Ovary (tissue), 9 donors: ENCODE measurements around the gene FPR1. TPM values are rescaled to one million over a fixed set of nuclear protein-coding genes. Genes with fewer than 3 reads are reported as not detected.

Experiments
- DNase-seq, 5 donors: peaks; one replicate each; pipeline ENCODE4 v3.0.0-alpha.2; 2019 to 2020
- H3K27ac ChIP-seq, 2 donors: fragments of 200-600 bp; one replicate each; pipeline versions ENCODE4 v1.5.1 to v1.8.0; 2019 to 2022
- H3K27me3 ChIP-seq: fragments of 200-600 bp; one replicate; pipeline ENCODE4 v1.8.0; 2022
- H3K36me3 ChIP-seq: fragments of 200-600 bp; sonication (generic); one replicate; pipeline ENCODE4 v1.5.1; 2019
- H3K4me1 ChIP-seq: one replicate; pipeline ENCODE4 v1.8.1; 2013; ENCODE audit warnings: mild to moderate bottlenecking, moderate library complexity; ENCODE audit not compliant: insufficient read depth
- H3K4me3 ChIP-seq: fragments of 200-600 bp; sonication (generic); one replicate; pipeline ENCODE4 v1.5.1; 2017
- H3K9me3 ChIP-seq, 2 donors: fragments of 200-600 bp in 1 of 2; sonication (generic) in 1 of 2; one replicate each; pipeline versions ENCODE4 v1.5.1 to v1.8.1; 2013 to 2019; ENCODE audit warnings: mild to moderate bottlenecking in 1 of 2, moderate library complexity in 1 of 2
- EP300 ChIP-seq: sonication (generic); formaldehyde crosslinking; IDR thresholded peaks from one replicate; pipeline ENCODE4 v1.6.1; 2017; ENCODE audit warnings: antibody characterized with exemption
- POLR2A ChIP-seq: fragments of 450-650 bp; IDR thresholded peaks from one replicate; pipeline ENCODE4 v1.6.1; 2017; ENCODE audit warnings: antibody characterized with exemption, mild to moderate bottlenecking, moderate library complexity
- WGBS, 3 donors: extraction: QIAGEN DNeasy Blood & Tissue Kit in 1 of 3; methylation state at CpG; one replicate each; pipeline versions ENCODE4 v1.1.5 to v1.1.7; 2013 to 2017; 5-methylcytosine and 5-hydroxymethylcytosine counted together
- intact Hi-C, 4 donors: fragments of 100-400 bp; cut with DNase I; formaldehyde crosslinking; loops; one replicate each; pipeline versions ENCODE4 v1.11.0 to v1.15.1; 2022 to 2023
- polyA plus RNA-seq, 2 donors: library from polyadenylated mRNA; stranded (reverse); fragments of 200-250 nt in 1 of 2; fragments of 350-450 nt in 1 of 2; fragmentation: Illumina TruSeq in 1 of 2; extraction: RNeasy Lipid Tissue Mini Kit (QIAGEN cat#74804) in 1 of 2; gene quantifications; one replicate each; pipeline ENCODE4 v1.2.3, GENCODE V29; 2013 to 2014
- total RNA-seq, 7 donors: library from RNA; depleted of rRNA in 2 of 7; stranded (reverse); fragments of >200 nt in 2 of 7; fragmentation: NEBNext Ultra II Directional in 3 of 7; extraction: Animal tissue kit (Norgen Biotek cat#: 25700) in 3 of 7; gene quantifications; one replicate each; pipeline versions ENCODE4 v1.1.0 to v1.2.4, GENCODE V29; 2016 to 2023
- TF ChIP-seq, protein P1 (sequence below), 3 donors: fragments of 450-650 bp in 2 of 3; fragments of 200-600 bp in 1 of 3; IDR thresholded peaks; one replicate each; pipeline versions ENCODE4 v1.5.1 to v1.8.0; 2016 to 2022; ENCODE audit warnings: antibody characterized with exemption in 3 of 3, mild to moderate bottlenecking in 1 of 3
- donor health status: DM: no; HTN: no; CAD: no; lungs with moderate emphysema.
- donor health status: DM: no; HTN: no; CAD: no.
- donor health status: Bipolar disorder and iron deficiency.
- donor health status: DM: yes; HTN: yes; CAD: no.
- donor health status: DM: no; HTN: no; CAD: no.
- donor health status: DM: yes; HTN: yes; CAD: no.

FPR1 gene
- total and polyA plus RNA-seq, 9 donors: 1.1 to 18.2 (median 3.6) TPM

GRCh38 chr19:51760697-51761356, 9.1 kb upstream of the FPR1 start, which contains the start of gene FPR2:
TSS of gene FPR2 (plus strand) at chr19:51761180. CDS start at chr19:51768659, 7,479 bp downstream.
- intact Hi-C loops: no loop called here
- Histone ChIP-seq H3K4me3 (no peak within 1 kb of the TSS), H3K9me3 (no peaks in the 10 kb centered on the region), H3K27me3 (no peaks in the 10 kb centered on the region), H3K27ac (no peak within 1 kb of the TSS), H3K4me1 (peaks cover 3% of the 10 kb centered on the region), H3K36me3 (no peaks in the 10 kb centered on the region)
- 49 to 58% (median 51%) methylated on average over 8 of the region's 8 CpGs for WGBS, 3 donors
- DNase-seq: peak in 1 of 5 donors; percentile 28
- TF ChIP-seq EP300 (no peak), POLR2A (no peak)
- TF ChIP-seq, protein P1, sequence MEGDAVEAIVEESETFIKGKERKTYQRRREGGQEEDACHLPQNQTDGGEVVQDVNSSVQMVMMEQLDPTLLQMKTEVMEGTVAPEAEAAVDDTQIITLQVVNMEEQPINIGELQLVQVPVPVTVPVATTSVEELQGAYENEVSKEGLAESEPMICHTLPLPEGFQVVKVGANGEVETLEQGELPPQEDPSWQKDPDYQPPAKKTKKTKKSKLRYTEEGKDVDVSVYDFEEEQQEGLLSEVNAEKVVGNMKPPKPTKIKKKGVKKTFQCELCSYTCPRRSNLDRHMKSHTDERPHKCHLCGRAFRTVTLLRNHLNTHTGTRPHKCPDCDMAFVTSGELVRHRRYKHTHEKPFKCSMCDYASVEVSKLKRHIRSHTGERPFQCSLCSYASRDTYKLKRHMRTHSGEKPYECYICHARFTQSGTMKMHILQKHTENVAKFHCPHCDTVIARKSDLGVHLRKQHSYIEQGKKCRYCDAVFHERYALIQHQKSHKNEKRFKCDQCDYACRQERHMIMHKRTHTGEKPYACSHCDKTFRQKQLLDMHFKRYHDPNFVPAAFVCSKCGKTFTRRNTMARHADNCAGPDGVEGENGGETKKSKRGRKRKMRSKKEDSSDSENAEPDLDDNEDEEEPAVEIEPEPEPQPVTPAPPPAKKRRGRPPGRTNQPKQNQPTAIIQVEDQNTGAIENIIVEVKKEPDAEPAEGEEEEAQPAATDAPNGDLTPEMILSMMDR (IDR thresholded peaks at IDR 0.05): no peak

GRCh38 chr19:51755571-51755970, 3.9 kb upstream of the FPR1 start:
- Histone ChIP-seq H3K9me3 (no peaks in the 10 kb centered on the region), H3K36me3 (no peaks in the 10 kb centered on the region), H3K4me1 (no peaks in the 10 kb centered on the region), H3K27me3 (no peaks in the 10 kb centered on the region), H3K4me3 (no peak overlapping the region), H3K27ac (no peak overlapping the region)
- no peak for TF ChIP-seq EP300
- TF ChIP-seq, protein P1 (IDR thresholded peaks at IDR 0.05): no peak
- TF ChIP-seq POLR2A: no peak
- DNase-seq: no peak
- 78 to 86% (median 81%) methylated on average over 7 of the region's 7 CpGs for WGBS, 3 donors
- intact Hi-C loops: no loop called here

DNA sequence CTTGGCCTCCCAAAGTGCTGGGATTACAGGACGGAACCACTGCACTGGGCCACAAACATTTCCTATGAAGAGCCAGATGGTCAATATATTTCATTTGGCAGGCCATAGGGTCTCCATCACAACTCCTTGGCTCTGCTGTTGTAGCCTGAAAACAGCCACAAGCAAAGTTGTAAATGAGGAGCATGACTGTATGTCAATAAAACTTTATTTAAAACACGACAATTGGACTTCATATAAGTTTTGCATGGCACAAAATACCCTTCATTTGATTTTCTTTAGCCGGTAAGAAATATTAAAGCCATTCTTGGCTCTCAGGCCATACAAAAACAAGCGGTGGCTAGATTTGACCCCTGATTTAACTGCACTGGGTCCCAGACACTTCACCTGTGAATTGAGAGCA, 3.1 kb upstream of the FPR1 start:
- no peaks in the 10 kb centered on the region for H3K36me3 ChIP-seq
- no peaks in the 10 kb centered on the region for H3K9me3 ChIP-seq
- WGBS, 3 donors: 76 to 79% (median 76%) methylated on average over 4 of the region's 4 CpGs
- TF ChIP-seq EP300: no peak
- H3K4me3 ChIP-seq: no peak overlapping the region
- no peak for DNase-seq
- H3K4me1 ChIP-seq: no peaks in the 10 kb centered on the region
- intact Hi-C loops: no loop called here
- H3K27ac ChIP-seq: no peak overlapping the region
- H3K27me3 ChIP-seq: no peaks in the 10 kb centered on the region

GRCh38 chr19:51754109-51754508, 2.4 kb upstream of the FPR1 start:
- Histone ChIP-seq H3K9me3 (no peaks in the 10 kb centered on the region), H3K4me1 (no peaks in the 10 kb centered on the region), H3K4me3 (no peak overlapping the region), H3K27me3 (no peaks in the 10 kb centered on the region), H3K27ac (no peak overlapping the region), H3K36me3 (no peaks in the 10 kb centered on the region)
- no peak for DNase-seq
- intact Hi-C loops: no loop called here
- TF ChIP-seq EP300 (no peak), POLR2A (no peak)
- TF ChIP-seq, protein P1 (IDR thresholded peaks at IDR 0.05): no peak
- WGBS, 3 donors: 85 to 89% (median 87%) methylated on average over 6 of the region's 6 CpGs

- 73 to 82% (median 78%) methylated on average over 7 of the region's 7 CpGs for WGBS, 3 donors
- Histone ChIP-seq H3K9me3 (no peaks in the 10 kb centered on the region), H3K27me3 (no peaks in the 10 kb centered on the region), H3K36me3 (no peaks in the 10 kb centered on the region), H3K4me3 (no peak overlapping the region), H3K27ac (no peak overlapping the region), H3K4me1 (no peaks in the 10 kb centered on the region)
- TF ChIP-seq EP300 (no peak), POLR2A (no peak)
- TF ChIP-seq, protein P1 (IDR thresholded peaks at IDR 0.05): no peak
- intact Hi-C loops: no loop called here
- no peak for DNase-seq
Observed at GRCh38 chr19:51750400-51751094, 1.1 kb downstream of the FPR1 start.
